Measurements from ENCODE around the gene DDX56. TPM values are rescaled to one million over a fixed set of nuclear protein-coding genes. Genes with fewer than 3 reads are reported as not detected.

Gene DDX56
- total and polyA plus RNA-seq, 2 of the 13 experiments (the other 11 are each of a cell fraction or from before 2014, with no cell fraction given), result 82.6 to 120 TPM

DNA sequence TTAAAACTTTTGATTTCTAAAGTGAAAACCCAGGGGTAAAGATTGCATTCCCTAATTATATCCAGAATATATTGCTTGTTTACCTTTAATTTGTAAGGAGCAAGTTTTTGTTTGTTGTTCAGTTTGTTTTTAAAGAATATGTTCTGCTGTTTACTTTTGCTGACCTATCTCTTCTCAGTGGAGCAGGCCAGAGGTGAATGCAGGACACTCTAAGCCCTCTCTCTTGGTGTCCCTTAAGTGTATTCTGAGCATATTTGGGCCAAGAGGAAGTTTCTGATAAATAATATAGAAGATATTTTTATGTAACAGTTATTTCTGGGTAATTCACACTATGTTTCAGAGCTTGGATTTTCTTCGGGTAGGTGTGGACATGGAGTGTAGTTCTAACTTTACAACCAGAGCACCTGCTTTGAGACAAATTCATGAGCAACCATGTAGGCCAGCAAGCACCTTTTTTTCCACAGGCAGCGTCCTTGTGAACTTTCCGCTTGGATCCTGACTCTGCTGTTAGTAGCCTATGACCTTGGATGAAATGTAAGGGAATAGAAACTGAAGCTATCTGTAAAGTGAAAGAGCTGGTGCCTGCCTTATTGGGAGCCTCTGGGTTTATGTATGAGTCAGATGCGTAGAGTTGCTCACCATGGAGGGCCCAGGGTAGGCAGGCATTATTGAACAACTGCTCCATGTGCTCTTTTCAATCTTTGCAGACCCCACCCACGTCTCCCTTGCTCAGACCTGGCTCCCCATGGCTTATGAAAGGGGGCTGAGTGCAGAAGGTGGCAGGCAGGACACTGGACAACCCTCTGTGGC, 48.8 kb upstream of the DDX56 start (continued):
- TF ChIP-seq, protein P1, sequence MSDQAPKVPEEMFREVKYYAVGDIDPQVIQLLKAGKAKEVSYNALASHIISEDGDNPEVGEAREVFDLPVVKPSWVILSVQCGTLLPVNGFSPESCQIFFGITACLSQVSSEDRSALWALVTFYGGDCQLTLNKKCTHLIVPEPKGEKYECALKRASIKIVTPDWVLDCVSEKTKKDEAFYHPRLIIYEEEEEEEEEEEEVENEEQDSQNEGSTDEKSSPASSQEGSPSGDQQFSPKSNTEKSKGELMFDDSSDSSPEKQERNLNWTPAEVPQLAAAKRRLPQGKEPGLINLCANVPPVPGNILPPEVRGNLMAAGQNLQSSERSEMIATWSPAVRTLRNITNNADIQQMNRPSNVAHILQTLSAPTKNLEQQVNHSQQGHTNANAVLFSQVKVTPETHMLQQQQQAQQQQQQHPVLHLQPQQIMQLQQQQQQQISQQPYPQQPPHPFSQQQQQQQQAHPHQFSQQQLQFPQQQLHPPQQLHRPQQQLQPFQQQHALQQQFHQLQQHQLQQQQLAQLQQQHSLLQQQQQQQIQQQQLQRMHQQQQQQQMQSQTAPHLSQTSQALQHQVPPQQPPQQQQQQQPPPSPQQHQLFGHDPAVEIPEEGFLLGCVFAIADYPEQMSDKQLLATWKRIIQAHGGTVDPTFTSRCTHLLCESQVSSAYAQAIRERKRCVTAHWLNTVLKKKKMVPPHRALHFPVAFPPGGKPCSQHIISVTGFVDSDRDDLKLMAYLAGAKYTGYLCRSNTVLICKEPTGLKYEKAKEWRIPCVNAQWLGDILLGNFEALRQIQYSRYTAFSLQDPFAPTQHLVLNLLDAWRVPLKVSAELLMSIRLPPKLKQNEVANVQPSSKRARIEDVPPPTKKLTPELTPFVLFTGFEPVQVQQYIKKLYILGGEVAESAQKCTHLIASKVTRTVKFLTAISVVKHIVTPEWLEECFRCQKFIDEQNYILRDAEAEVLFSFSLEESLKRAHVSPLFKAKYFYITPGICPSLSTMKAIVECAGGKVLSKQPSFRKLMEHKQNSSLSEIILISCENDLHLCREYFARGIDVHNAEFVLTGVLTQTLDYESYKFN (CRISPR knock-in tag; conservative IDR thresholded peaks at IDR 0.05), result 0 out of 2 replicates have a peak, but pooled peaks have one; percentile 29
- TF ChIP-seq, protein P2, sequence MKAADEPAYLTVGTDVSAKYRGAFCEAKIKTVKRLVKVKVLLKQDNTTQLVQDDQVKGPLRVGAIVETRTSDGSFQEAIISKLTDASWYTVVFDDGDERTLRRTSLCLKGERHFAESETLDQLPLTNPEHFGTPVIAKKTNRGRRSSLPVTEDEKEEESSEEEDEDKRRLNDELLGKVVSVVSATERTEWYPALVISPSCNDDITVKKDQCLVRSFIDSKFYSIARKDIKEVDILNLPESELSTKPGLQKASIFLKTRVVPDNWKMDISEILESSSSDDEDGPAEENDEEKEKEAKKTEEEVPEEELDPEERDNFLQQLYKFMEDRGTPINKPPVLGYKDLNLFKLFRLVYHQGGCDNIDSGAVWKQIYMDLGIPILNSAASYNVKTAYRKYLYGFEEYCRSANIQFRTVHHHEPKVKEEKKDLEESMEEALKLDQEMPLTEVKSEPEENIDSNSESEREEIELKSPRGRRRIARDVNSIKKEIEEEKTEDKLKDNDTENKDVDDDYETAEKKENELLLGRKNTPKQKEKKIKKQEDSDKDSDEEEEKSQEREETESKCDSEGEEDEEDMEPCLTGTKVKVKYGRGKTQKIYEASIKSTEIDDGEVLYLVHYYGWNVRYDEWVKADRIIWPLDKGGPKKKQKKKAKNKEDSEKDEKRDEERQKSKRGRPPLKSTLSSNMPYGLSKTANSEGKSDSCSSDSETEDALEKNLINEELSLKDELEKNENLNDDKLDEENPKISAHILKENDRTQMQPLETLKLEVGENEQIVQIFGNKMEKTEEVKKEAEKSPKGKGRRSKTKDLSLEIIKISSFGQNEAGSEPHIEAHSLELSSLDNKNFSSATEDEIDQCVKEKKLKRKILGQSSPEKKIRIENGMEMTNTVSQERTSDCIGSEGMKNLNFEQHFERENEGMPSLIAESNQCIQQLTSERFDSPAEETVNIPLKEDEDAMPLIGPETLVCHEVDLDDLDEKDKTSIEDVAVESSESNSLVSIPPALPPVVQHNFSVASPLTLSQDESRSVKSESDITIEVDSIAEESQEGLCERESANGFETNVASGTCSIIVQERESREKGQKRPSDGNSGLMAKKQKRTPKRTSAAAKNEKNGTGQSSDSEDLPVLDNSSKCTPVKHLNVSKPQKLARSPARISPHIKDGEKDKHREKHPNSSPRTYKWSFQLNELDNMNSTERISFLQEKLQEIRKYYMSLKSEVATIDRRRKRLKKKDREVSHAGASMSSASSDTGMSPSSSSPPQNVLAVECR (CRISPR knock-in tag; IDR thresholded peaks at IDR 0.05; ENCODE audit: borderline replicate concordance), result peak; percentile 26; the same call in 1 of the 2 replicates
- TF ChIP-seq SAP130 (CRISPR knock-in tag; IDR thresholded peaks at IDR 0.05; ENCODE audit: low read depth), result peak; percentile 22
- TF ChIP-seq, protein P3, sequence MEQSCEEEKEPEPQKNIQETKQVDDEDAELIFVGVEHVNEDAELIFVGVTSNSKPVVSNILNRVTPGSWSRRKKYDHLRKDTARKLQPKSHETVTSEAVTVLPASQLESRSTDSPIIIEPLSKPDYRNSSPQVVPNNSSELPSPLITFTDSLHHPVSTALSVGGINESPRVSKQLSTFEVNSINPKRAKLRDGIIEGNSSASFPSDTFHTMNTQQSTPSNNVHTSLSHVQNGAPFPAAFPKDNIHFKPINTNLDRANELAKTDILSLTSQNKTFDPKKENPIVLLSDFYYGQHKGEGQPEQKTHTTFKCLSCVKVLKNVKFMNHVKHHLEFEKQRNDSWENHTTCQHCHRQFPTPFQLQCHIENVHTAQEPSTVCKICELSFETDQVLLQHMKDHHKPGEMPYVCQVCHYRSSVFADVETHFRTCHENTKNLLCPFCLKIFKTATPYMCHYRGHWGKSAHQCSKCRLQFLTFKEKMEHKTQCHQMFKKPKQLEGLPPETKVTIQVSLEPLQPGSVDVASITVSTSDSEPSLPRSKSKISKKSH (CRISPR knock-in tag; IDR thresholded peaks at IDR 0.05; ENCODE audit: borderline replicate concordance), result no peak
- TF ChIP-seq TBX3 (IDR thresholded peaks at IDR 0.05; ENCODE audit: borderline replicate concordance), result no peak
- TF ChIP-seq ZNF615 (CRISPR knock-in tag; IDR thresholded peaks at IDR 0.05; ENCODE audit: borderline replicate concordance), result no peak
- peak; percentile 76 for TF ChIP-seq FOSL2 (CRISPR knock-in tag; IDR thresholded peaks at IDR 0.05)
- no peak for TF ChIP-seq MEF2D (CRISPR knock-in tag; IDR thresholded peaks at IDR 0.05)
- peak; percentile 50 for TF ChIP-seq GATAD2A (CRISPR knock-in tag; IDR thresholded peaks at IDR 0.05)
- TF ChIP-seq, protein P4, sequence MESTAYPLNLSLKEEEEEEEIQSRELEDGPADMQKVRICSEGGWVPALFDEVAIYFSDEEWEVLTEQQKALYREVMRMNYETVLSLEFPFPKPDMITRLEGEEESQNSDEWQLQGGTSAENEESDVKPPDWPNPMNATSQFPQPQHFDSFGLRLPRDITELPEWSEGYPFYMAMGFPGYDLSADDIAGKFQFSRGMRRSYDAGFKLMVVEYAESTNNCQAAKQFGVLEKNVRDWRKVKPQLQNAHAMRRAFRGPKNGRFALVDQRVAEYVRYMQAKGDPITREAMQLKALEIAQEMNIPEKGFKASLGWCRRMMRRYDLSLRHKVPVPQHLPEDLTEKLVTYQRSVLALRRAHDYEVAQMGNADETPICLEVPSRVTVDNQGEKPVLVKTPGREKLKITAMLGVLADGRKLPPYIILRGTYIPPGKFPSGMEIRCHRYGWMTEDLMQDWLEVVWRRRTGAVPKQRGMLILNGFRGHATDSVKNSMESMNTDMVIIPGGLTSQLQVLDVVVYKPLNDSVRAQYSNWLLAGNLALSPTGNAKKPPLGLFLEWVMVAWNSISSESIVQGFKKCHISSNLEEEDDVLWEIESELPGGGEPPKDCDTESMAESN (CRISPR knock-in tag; conservative IDR thresholded peaks at IDR 0.05), result 0 out of 2 replicates have a peak, but pooled peaks have one; percentile 30
- TF ChIP-seq MED1 (CRISPR knock-in tag; IDR thresholded peaks at IDR 0.05), result 0 out of 2 replicates have a peak, but pooled peaks have one; percentile 14
- TF ChIP-seq KAT8 (CRISPR knock-in tag; IDR thresholded peaks at IDR 0.05), result no peak
- TF ChIP-seq ZNF451 (CRISPR knock-in tag; IDR thresholded peaks at IDR 0.05), result no peak
- TF ChIP-seq, protein P5, sequence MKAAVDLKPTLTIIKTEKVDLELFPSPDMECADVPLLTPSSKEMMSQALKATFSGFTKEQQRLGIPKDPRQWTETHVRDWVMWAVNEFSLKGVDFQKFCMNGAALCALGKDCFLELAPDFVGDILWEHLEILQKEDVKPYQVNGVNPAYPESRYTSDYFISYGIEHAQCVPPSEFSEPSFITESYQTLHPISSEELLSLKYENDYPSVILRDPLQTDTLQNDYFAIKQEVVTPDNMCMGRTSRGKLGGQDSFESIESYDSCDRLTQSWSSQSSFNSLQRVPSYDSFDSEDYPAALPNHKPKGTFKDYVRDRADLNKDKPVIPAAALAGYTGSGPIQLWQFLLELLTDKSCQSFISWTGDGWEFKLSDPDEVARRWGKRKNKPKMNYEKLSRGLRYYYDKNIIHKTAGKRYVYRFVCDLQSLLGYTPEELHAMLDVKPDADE (CRISPR knock-in tag; IDR thresholded peaks at IDR 0.05), result no peak
- no peak for TF ChIP-seq ATM (IDR thresholded peaks at IDR 0.05; ENCODE audit: borderline replicate concordance)
- TF ChIP-seq CREB1 (IDR thresholded peaks at IDR 0.05), result no peak
- no peak for TF ChIP-seq CREB1 (CRISPR knock-in tag; IDR thresholded peaks at IDR 0.05)

All from HepG2 (cell line).